GM19372 (cell line): Measurements from ENCODE around the gene PLCH1.

Source experiments
- ATAC-seq: cut with Tn5 transposase; IDR thresholded peaks from one replicate; pipeline ENCODE4 v1.9.1; 2021; ENCODE audit warnings: mild to moderate bottlenecking, low read depth, moderate library complexity; ENCODE audit not compliant: unreplicated experiment

Gene PLCH1

DNA sequence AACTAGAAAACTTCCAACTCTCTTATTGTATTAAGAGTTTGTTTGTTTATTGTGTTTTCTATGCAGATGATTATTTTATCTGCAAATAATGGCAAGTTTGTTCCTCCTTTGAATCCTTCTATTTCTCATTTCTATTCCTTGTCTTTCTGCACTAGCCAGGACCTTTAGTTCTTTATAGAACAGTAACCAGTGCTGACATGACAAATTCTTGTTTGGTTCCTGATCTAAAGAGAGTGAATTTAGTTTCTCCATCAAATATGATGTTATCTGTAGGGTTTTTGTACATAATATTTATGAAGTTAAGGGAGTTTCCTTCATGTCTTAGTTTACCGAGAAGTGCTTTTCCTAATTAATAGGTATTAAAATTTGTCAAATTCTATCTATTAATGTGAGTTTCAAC, 350.6 kb downstream of the PLCH1 start:
- no peak for ATAC-seq

DNA sequence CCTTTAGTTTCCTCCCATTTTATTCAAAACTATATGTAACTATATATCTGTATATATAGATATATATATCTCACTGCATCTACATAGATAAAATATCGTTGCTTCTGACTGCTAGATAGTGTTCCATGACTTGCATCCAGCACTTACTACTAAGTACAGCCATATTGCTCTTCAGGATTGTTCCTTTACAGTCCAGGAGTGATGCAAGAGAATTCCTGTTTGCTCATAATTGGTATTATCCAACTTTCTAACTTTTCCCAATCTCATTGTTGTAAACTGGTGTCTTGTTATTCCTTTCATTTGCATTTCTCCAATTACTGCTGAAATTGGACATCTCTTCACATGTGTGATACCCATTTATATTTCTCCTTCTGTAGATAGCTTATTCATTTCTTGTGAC, 351.6 kb downstream of the PLCH1 start:
- ATAC-seq: no peak

DNA sequence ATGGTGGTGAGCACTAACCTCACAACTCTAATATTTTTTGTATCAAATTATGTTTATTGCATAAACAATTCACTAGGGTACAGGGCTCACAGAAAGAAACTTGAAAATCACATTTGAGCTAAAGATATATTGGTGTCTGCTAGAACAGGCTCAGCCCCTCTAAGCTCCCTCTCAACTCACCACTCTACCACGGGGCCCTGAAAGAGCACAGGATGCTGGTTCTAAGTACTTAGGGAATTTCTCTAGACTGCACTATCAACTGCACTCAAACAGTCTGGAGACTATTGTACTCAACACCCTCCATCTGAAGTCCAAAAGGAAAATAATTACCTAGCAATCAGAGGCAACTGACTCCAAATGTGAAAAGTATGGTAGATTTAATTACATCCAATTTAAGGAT, 352.7 kb downstream of the PLCH1 start:
- no peak for ATAC-seq

DNA sequence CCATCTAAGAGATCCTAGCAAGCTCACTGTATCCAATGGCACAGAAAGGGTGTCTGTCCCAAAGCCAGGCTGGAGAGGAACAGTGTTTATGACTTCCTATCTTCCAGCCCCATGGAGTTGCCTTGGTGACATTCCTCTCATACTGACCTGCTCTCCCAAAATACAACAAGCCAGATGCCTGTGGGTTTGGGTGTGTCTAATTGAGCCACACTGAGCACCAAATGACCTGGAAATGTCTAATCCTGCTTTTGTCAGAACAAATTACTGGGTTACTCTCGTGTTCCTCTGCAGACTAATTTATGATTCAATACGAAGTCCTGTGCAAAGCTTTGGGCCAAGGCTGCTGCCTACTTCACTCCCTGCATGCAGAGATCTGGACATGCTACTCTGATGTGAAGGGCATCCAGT, 353.3 kb downstream of the PLCH1 start:
- ATAC-seq: no peak

- no peak for ATAC-seq
These were observed 353.8 kb downstream of the PLCH1 start for GRCh38 chr3:155391104-155391503.

GRCh38 chr3:155390351-155390750, 354.5 kb downstream of the PLCH1 start:
- ATAC-seq: no peak

GRCh38 chr3:155388417-155388816, 356.5 kb downstream of the PLCH1 start:
- no peak for ATAC-seq

DNA sequence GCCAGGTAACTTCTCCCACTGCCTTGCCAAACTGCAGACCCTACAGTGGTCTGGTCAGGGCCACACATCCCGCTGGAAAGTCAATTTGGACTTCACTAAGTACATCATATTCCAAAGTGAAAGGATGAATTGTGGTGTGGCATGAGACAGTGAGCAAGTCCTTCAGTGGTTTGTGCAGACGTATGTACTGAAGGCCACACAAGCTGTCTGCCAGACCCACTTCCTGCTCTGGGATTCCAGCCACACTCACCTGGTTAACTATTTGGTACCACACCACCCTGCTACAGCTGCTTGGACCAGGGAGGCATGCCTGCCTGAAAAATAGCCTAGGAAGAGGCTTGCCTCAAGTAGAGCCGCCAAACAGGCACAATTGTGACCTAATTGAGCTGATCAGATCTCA, 357.3 kb downstream of the PLCH1 start:
- no peak for ATAC-seq

DNA sequence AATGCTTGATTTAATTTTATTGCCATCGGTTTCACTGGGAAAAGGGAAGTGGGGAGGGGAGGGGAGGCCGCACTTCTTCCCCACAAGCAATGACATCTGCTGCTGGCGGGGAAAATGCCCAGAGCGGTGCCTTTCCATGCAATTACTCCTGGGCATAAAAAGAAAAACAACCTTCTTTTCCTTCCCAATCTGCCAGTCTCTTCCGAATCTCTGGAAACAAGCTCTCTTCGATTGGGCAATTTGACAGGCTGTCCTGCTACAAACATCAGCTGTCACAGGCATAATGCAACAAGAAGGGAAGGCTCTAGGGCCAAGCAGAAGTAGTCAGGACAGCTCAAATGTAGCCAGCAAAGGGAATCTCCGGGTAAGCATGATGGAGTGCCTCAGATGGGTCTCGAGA, 358.0 kb downstream of the PLCH1 start:
- ATAC-seq: no peak

DNA sequence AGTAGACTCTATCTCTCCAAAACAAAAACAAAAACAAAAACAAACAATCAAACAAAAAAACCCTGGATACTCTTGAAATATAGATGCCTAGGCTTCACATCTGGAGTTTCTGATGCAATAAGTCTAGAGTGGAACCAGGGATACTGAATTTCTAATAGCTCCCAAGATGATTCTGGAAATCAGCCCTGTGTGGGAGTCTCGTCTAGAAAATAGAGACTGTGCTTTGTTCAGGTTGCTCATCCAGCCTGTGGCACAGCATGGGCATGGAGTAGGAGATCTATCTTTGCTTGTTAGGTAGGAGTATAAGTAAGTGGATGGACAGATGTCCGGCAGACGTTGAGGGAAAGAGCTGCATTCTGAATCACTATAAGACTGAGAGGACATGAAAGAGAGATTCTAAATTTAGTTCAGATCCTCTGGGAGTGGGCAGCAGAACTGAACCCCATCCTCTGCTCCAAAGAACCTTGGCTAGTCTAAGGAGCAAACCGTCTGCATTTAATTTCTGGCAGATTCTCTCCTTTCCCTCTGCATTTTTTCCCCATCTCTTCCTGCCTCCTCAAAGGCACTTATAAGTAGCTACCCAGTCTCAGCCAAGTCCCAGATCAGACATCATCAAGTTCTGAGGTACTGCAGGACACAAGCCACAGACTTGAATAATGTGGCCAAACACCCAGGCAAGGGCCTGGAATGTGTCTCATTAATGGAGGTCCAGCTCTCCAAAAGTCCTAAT, 358.8 kb downstream of the PLCH1 start:
- no peak for ATAC-seq

- no peak for ATAC-seq
These were observed 362.4 kb downstream of the PLCH1 start for GRCh38 chr3:155382396-155383042.

DNA sequence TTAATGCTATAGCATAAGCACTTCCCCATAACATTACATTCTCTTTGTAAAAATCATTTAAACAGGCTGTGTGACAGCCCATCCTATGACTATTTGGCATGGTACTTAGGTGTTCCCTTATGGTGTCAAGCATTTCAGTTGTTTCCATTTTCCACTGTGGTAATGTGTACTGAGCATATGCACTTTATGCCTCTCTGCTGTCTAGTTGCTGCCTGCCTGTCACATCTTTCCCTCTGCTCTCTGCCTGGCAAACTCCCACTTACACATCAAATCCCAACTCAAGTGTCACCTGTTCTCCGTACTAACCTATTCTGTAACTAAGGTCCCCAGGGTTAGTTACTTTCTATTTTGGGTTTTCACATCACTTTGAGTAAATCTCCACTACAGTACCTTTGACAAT, 367.0 kb downstream of the PLCH1 start:
- no peak for ATAC-seq

- no peak for ATAC-seq
These were observed 367.8 kb downstream of the PLCH1 start for GRCh38 chr3:155377071-155377470.

DNA sequence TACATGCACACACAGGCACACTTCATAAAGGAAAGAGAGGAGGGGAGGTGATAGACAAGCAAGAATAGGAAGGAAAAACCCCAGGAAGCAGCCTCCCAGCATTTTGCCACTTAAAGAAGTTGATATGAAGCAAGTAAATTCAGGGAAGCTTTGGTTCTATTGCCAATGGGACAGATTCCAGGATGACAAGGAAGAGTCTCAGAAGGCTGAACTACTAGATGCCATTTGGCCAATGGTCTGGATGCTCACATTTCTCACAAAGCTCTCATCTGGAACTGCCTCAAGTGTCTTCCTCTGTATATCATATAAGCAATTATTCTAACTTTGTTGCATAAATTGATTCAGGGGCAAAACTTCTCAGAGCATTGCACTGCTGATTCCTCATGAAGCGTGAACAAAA, 372.6 kb downstream of the PLCH1 start:
- no peak for ATAC-seq

- no peak for ATAC-seq
These were observed 373.9 kb downstream of the PLCH1 start for GRCh38 chr3:155370764-155371503.

GRCh38 chr3:155370198-155370597, 374.7 kb downstream of the PLCH1 start:
- no peak for ATAC-seq

- ATAC-seq: no peak
These were observed 375.1 kb downstream of the PLCH1 start for GRCh38 chr3:155369735-155370134.

GRCh38 chr3:155369244-155369643, 375.6 kb downstream of the PLCH1 start:
- no peak for ATAC-seq

DNA sequence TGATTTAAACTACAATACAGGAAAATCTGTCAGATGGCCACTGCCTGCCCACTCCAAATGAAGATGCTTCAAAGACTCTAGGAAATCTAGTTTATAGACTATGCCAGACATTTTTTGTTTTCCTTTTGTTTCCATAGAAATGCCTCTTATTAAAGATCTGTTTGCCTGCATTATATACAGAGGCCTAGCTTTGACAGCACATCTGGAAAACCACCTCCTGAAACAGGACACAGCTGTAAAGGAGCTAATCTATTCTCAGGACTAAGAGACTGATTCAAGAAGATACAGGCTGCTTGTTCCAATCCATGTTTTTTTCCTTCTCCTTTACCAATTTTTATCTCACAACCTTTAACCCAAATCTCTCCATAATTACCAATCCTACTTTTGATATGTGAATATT, 376.1 kb downstream of the PLCH1 start:
- no peak for ATAC-seq

DNA sequence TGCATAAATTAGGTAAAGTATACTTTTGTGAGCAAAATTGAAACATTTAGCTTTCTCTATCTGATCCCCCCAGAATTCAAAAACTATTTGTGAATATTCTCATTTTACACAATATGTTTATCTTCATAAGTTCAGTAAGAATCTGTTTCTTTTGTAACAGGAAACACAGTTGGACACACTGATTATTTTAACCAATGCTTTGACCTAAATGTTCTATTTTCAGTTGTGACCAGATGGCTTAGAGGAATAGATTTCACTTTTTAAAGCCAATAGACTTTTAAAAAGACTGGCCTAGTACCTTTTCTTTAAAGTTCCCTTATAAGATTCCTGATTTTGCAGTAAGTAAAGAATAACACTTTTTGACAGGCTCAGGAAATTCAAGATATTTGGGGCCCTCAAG, 377.4 kb downstream of the PLCH1 start:
- ATAC-seq: no peak

GRCh38 chr3:155365178-155365783, 379.6 kb downstream of the PLCH1 start:
- no peak for ATAC-seq
